Measurements from ENCODE around the gene PLEKHF1.
"Not testable (repeated sequence)": the region's sequence is repeated elsewhere in the genome, so short reads cannot be mapped to it uniquely, and the experiment has no call there.

PLEKHF1 gene

GRCh38 chr19:29664753-29665214, 477 bp upstream of the PLEKHF1 start:
- no peak for DNase-seq (ENCODE audit: low spot score)

- DNase-seq (ENCODE audit: low spot score), result peak; percentile 43
Observed at GRCh38 chr19:29665826-29666577, 741 bp downstream of the PLEKHF1 start.

GRCh38 chr19:29666578-29667386, 1.5 kb downstream of the PLEKHF1 start:
- peak; percentile 58 for DNase-seq (ENCODE audit: low spot score)

- DNase-seq (ENCODE audit: low spot score), result no peak
Observed at GRCh38 chr19:29667387-29667783, 2.1 kb downstream of the PLEKHF1 start.

DNA sequence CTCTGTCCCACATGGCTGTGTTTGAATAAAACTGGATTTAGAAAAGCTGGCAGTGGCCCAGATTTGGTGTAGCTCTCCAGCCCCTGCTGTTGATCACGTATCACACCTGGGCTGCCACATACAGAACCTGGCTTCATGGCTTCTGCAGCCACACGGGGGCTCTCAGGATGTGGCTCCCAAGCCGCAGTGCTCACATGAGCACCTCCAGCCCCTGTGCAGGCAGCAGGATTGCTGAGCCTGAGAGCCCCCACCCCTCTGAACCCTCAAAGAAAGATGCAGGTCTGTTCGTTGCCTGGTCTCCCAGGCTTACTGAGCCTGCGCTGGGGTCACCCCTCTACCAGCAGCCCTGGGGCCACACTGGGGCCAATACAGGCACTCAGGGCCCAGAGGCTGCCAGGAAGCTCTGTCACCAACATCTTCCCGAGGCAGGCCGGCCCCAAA, 2.7 kb downstream of the PLEKHF1 start:
- DNase-seq (ENCODE audit: low spot score), result no peak

DNA sequence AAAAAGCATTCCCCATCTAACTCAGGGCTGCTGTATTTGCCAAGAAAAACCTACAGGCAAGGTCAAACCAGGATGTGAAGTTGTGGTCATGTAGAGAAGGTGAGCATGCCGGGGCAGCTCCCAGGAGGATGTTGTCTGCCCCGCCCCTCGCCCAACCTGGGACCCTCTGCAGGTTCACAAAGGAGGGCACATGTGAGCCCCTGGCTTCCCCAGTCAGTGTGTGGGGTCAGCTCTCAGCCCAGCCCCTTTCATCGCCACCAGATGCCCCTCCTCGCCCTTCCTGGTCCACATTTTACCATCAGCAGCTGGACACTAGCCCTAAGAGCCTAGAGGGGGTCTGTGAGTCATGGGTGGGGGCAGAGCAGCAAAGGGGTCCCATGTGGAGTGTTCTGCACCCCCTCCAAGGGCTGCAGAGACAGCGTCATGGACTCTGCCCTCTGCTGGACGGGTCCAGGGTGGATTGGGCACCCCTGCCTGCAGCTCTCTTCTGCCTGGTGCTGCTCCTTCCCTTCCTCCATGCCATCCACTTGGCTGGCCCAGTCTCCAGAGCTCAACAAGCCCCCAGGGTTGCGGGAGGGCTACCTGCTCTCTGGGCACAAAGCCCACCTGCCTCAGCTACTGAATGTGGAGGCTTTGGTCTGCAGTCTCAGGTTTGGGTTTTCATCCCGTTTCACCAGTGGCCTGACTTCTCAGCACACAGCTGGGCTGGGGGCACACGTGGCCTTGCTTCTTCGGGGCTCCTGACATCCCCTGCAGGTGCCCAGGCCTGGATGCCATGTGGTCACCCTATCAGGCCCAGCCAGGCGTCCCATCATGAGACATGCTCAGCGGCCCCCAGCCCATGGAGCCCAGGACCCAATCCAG, 3.7 kb downstream of the PLEKHF1 start:
- DNase-seq (ENCODE audit: low spot score), result no peak

GRCh38 chr19:29670255-29670654, 5.0 kb downstream of the PLEKHF1 start:
- DNase-seq (ENCODE audit: low spot score), result no peak

- not testable (repeated sequence) for DNase-seq (ENCODE audit: low spot score)
Observed at GRCh38 chr19:29671026-29671392, 5.7 kb downstream of the PLEKHF1 start.

- DNase-seq (ENCODE audit: low spot score), result peak; percentile 94
Observed at GRCh38 chr19:29671393-29672160, 6.3 kb downstream of the PLEKHF1 start.

- DNase-seq (ENCODE audit: low spot score), result no peak
Observed at GRCh38 chr19:29672319-29672932, 7.2 kb downstream of the PLEKHF1 start.

- DNase-seq (ENCODE audit: low spot score), result no peak
Observed at GRCh38 chr19:29672933-29673336, 7.7 kb downstream of the PLEKHF1 start.

DNA sequence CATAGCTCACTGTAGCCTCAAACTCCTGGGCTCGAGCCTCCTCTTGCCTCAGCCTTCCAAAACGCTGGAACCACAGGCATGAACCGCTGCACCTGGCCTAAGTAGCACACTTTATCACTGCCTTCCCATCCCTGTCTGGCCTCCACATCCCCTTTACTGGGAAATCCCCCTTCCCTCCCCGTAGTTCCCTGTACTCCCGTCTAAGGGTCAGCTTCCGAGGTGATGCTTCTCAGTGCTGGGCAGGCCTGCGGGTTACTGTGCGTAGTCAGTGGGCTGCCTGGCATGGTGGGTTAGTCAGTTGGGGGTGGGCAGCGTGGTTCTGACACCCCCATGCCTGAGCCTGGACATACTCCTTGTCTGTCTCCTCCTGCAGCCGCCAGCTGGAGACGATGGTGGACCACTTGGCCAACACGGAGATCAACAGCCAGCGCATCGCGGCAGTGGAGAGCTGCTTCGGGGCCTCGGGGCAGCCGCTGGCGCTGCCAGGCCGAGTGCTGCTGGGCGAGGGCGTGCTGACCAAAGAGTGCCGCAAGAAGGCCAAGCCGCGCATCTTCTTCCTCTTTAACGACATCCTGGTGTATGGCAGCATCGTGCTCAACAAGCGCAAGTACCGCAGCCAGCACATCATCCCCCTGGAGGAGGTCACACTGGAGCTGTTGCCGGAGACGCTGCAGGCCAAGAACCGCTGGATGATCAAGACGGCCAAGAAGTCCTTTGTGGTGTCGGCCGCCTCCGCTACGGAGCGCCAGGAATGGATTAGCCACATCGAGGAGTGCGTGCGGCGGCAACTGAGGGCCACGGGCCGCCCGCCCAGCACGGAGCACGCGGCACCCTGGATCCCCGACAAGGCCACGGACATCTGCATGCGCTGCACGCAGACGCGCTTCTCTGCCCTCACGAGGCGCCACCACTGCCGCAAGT, 8.4 kb downstream of the PLEKHF1 start:
- no peak for DNase-seq (ENCODE audit: low spot score)

- no peak for DNase-seq (ENCODE audit: low spot score)
Observed at GRCh38 chr19:29674374-29675119, 9.3 kb downstream of the PLEKHF1 start.

DNA sequence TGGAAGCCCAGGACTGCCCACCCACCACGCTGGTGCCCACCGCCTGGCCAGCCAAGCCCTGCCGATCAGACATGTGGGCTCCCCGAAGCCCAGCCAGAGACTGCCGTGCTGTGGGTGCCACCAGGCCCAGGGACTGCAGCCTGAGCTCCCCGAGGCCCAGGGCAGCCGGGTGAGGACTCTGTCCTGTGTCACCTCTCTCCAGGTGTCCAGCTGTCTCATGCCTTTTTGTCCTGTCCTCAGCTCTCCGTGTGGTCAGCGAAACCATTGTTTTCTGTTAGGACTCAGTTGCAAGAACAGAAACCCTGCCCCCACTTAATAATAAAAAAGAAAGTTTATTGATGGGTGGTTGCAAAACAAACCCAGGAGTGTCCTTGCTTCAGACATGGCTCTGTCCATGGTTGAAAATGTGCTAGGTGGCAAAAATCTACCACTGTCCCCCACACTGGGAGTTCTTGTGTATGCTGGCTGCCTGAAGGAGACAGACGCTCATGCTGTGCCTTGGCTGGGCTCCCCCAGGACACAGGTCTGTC, 9.9 kb downstream of the PLEKHF1 start:
- DNase-seq (ENCODE audit: low spot score), result no peak

- DNase-seq (ENCODE audit: low spot score), result no peak
Observed at GRCh38 chr19:29675650-29676186, 10.5 kb downstream of the PLEKHF1 start.

DNA sequence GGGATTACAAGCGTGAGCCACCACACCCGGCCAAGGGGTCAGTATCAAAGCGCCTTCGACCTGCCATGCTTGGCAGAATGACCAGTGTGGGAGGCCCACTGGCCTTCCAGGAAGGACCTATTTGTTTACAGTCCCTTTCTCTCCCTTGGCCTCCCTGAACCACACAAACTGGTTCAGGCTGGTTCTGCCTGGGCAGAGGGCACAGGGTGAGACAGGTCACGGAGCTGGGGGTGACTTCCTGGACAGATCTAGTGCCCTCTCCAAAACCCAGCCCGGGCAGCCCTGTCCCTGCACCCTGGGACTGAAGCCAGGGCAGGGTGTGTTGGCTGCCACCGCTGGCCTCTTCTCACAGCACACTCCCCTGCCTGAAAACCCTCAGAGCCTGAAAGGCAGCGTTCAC, 11.3 kb downstream of the PLEKHF1 start:
- no peak for DNase-seq (ENCODE audit: low spot score)

GRCh38 chr19:29677001-29677817, 11.9 kb downstream of the PLEKHF1 start:
- DNase-seq (ENCODE audit: low spot score), result no peak
